ENCODE measurements around the gene SRCAP.

Gene SRCAP

DNA sequence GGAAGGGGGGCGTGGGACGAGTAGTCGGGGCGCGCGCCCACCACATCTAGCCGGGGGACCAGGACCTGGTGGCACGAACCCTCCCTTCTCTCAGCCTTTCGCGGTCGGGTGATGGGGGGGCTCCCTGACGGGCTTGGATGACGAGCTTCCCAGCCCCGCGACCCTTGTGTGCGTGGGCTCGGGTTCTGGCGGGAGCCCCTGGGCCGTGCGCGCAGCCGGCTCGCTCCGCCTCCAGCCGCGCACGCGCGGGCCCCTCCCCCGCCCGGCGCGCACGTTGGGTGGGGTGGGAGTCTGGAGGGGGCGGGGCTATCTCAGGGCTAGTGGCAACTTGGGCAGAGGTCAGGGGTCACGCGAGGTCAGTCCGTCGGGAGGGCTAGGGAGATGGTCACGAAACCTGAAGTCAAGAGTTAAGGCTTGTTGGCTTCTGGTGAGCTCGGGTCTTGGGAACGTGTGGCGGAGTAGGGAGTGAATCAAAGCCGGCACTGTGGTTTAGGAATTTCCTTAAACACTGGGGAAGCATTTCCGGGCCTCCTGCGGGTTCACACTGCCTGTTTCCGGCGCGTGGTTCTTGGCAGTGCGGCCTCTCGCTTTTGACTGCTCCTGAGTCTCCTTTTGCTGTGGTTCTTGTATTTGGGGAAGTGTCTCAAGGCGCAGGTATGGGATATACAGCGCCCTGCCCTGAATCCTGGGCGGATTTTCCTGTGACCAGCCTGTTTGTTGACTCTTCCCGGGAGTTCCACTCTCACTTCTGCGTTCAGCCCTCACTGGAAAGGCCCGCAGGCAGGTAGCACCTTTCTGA lies at the start of gene SRCAP:
Gene SRCAP, plus strand, starts transcription at position 356 of the 799 bp plus-strand sequence. CDS start 1,654 bp downstream, outside the sequence.
- DNase-seq = peak; percentile 57

DNA sequence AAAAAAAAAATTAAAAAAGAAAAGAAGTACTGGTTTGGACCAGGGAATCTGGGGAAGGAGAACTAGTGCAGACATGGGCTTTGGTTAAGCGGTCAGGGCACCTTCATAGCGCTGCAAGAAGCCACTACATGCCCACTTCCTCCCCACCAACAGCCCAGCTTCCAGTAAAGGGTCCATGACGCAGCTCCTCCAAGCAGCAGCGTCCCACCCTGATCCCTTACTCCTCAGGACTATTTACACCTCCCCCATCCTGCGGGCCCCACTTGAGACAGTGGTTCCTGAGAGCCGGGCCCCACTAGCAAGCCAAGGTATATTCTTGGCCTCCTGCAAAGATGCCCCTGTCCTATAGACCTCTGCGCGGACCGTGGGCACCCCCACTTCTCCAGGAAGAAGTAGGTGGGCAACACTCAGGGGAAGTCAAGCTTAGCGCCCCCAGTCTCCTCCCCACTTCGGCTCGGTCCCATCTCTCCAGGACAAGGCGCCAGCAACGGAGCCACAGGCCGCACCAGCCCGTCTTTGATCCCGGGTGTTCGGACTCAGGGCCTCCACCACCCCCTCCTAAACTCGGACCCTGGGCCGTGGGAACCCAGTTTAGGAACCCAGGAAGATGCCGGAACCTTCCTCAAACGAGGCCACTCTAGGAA lies 49.1 kb upstream of the SRCAP start:
- no peak for DNase-seq

- DNase-seq = peak; percentile 99
Measured at GRCh38 chr16:30650369-30651123, 48.4 kb upstream of the SRCAP start, which contains the start of gene PRR14. PRR14 (plus strand) TSS chr16:30650960; CDS start chr16:30651646, 686 bp downstream.

DNA sequence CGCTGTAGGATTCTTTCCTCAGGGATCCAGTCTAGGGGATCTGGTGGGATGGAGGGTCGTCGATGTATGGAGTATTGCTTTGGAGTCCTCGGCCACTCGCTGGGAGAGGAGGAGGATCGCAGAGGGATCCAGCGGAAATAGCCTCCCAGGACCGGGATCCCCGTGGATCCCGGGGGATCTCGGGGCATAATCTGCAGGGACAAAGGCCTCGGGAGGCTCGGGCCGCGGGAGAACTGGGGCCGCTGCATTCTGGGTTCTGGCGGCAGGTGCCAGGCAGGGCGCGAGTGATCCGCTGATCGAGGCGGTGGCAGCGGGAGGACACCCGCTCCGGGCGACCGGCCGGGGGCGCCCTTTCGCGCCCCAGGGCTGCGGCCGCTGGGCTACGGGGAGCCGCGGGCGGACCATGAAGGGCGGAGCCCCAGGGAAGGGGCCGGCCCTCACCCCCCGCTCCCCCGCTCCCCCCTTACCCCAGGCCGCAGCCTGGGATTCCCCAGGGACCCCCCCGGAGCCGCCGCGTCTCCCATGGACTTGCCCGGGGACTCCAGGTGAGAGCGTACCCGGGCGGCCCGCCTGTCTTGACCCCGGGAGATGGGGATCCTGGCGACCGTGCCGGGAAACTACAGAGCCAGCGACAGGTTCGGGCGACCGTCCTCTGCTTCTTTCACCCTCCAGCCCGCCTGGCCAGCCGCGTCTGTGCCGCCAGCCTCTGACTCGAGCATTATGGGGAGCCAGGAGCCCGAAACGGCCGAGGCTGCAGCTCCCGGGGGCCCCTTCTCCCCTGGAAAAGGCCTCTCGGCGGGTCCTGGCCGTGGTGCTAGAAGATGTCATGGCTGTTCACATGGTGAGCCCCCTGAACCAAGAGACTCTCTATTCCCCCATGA lies 47.6 kb upstream of the SRCAP start:
- DNase-seq = peak; percentile 25

- DNase-seq = no peak
Measured at GRCh38 chr16:30652005-30652296, 47.0 kb upstream of the SRCAP start.

- DNase-seq = no peak
Measured at GRCh38 chr16:30652718-30653117, 46.3 kb upstream of the SRCAP start.

DNA sequence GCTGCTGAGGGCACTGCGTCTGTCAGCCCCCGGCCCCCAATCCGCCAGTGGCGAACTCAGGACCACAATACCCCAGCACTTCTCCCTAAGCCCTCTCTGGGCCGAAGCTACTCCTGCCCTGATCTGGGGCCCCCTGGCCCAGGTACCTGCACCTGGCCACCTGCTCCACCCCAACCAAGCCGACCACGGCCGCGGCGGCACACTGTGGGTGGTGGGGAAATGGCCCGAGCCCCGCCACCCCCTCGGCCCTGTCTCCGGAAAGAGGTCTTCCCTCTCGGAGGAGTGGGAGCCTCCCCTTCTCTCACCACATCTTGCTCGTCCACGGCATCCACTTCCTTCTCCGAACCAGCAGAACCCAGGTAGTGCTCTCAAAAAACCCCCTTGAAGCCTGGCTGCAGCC lies 44.1 kb upstream of the SRCAP start:
- no peak for DNase-seq

DNA sequence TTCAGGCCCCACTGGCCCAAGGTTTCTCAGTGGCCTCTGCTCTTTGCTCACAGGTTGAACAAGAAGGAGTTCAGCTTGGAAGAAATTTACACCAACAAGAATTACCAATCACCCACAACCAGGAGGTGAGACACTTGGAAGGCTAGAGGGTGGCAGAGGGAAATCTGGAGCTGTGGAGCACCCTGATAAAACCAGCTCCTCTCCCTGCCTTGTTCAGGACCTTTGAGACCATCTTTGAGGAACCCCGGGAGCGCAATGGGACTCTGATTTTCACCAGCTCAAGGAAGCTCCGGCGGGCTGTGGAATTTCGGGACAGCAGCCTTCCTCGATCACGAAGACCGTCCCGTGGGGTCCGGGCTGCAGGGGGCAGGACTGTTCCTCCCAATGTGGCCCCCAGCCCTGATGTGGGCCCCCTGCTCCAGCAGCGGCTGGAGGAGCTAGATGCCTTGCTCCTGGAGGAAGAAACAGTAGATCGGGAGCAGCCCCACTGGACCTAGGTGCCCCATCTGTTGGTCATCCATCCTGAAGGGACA lies 43.1 kb upstream of the SRCAP start:
- DNase-seq = no peak

- DNase-seq = no peak
Measured at GRCh38 chr16:30656388-30656787, 42.6 kb upstream of the SRCAP start.

DNA sequence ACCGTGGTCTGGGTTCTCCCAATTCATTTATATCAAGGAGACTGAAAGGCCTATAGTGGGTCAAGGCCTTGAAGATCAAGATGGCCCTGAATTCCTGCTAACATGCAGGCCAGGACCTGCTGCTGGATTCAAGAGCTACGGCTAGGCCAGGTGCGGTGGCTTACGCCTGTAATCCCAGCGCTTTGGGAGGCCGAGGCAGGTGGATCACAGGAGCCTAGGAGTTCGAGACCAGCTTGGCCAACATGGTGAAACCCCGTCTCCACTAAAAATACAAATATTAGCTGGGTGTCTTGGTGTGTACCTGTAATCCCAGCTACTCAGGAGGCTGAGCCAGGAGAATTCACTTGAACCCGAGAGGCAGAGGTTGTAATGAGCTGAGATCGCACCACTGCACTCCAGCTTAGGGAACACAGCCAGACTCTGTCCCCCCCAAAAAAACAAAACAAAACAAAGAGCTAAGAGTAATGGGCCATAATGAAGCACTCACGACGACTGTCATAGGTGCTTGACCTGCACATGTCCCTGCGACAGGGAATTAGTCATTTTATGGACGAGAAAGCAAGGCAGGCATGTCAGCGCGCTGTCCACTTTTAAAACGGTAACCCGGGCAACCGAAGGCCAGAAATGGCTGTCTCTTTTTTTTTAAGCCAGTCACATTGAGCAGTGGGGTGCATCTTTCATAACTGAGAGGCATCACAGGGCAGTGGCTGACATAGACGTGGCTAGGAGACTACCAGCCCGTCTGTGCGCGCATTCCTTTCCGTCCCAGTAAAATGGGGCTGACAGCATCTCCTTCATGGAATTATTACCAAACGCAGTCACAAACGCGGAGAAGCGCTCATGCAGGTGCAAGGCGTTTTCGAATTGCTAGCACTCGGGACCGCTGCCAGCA lies 41.8 kb upstream of the SRCAP start:
- DNase-seq = peak; percentile 83

DNA sequence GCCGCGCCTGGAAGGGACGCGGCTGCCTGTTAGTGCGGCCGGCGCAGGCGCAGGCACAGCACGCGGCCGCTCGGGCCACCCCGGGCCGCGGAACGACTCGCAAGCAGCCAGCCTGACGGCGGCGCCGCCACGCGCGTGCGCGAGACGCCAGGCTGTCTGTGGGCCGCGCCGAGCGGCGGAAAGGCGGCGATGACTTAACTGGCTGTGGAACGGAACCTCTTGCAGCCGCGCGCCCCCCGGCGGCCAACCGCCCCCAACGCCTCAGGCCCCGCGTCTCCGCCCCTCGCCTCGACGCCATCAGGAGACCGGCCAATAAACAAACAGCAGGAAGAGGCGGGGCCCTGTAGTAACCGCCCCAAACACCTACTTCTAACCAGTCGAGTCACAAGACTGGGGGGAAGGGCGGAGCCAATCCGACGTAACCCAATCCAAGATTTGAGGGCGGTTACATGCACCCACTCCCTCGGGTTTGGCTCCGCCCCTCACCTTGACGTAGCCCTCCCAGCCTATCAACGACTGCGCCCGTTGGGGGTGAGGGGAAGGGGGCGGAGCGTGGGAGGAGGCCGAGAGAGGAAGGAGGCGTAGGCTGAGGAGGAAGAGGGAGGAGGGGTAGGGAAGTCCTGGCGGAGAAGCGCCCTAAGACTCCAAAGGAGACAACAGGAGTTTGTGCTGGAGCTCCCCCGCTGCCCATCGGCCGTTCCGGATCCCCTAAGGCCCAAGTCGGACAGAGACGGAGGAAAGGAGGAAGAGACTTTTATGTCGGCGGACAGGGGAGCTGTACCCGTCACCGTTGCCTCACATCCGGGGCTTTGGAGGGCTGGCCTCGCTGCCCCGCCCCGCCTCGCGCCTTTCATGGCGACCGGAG lies 40.9 kb upstream of the SRCAP start, which contains the start of gene FBRS:
Gene FBRS, plus strand, starts transcription at position 566 of the 865 bp plus-strand sequence. CDS start 1,088 bp downstream, outside the sequence.
- peak; percentile 98 for DNase-seq

- peak; percentile 97 for DNase-seq
Measured at GRCh38 chr16:30658731-30659506, 40.1 kb upstream of the SRCAP start.

DNA sequence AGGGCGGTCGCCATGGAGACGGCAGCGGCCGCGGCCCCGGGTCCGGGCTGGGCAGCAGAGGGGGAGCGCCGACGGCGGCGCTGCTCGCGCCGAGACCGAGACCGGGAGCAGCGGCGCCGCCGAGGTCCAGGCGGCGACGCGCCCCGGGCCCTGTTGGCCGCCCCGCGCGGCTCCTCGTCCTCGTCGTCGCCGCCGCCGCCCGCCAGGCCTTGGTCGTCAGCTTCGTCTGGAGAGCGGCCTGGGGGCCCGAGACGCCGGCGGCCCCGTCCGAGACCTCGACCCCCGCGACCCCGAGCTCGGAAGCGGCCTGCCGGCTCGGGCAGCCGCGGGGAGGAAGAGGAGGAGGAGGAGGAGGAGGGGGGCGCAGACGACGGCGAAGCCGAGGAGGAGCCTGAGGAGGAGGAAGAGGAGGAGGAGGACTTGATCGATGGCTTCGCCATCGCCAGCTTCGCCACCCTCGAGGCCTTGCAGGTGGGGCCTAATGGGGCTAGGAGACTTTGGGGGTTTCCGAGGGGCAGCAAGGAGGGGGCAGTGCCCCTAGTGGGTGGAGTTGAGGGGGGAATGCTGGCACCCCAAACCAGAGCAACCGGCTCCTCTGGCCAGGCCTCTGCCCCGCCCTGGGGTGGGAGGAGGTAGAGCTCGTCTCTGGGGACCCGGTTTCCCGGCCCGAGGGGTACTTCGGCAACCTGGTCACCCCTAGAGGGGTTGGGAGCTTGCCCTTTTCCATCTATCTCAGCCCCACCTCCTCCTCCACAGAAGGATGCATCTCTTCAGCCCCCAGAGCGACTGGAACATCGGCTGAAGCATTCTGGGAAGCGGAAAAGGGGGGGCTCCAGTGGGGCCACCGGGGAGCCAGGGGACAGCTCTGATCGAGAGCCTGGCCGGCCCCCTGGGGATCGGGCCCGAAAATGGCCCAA lies 39.2 kb upstream of the SRCAP start:
- no peak for DNase-seq

DNA sequence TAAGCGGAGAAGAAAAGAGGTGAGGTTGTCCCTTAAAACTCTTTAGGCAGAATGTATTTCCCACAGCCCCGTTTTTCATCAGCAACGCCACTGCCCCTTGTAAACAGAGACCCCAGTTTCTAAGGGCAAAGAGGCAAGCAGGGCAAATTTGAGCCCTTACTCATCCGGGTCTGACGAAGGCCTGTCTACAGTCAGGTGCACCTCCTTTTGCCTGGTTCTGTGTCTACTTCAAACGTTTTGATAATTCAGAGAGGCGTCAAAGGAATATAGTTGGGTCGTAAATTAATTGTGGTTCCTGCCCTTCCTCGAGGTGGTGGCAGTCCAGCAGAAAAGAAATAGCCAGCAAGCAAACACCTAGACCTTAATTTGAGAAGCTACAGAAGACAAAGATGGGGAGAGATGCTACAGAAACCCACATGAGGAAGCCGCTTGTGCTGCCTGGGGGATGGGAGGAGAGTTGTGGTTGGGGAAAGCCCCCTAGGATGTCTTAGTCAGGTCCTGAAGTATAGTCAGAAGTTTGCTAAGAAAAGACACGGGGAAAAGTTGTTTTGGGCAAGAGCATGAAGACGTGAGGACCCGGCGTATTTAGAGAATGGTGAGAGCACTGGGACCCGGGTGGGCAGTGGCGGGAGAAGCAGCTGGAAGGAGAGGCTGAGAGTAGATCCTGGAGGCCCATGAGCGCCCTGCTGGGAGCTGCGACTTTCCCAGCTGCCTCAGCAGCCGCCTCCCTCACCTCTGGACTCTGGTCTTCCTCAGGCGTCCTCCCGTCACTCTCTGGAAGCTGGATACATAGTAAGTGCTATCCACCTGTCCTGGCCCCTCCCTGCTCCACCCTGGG lies 38.3 kb upstream of the SRCAP start:
- DNase-seq = no peak

DNA sequence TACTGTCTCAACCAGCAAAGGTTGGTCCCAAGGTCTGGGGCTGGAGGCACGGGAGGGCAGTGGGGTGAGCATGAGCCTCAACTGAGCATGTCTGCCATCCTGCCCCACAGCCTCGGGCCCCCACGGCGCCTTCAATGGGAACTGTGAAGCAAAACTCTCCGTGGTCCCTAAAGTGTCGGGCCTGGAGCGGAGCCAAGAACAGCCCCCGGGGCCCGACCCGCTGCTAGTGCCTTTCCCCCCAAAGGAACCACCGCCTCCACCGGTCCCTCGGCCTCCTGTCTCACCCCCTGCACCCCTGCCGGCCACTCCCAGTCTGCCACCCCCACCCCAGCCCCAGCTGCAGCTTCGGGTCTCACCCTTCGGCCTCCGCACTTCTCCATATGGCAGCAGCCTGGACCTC lies 36.5 kb upstream of the SRCAP start:
- no peak for DNase-seq

- DNase-seq = no peak
Measured at GRCh38 chr16:30663038-30663437, 35.9 kb upstream of the SRCAP start.

DNA sequence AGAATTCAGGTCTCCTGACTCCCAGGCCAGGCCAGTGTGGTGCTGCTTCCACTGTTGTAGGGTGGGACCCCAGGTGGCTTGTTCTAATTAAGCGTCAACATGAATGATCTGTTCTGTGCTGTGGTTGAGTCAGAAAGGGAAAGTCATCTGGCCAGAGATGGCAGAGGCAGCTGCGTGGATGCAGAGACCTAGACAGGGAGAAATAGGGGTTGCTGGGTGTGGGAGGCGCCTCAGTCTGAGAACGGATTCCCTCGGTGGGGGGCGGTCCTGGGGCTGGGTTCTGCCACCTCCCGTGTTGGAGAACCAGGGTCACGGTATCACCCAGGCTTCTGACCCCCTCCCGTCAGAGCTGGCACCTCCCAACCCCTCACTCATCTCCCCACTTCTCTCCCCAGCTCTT lies 35.2 kb upstream of the SRCAP start:
- DNase-seq = no peak

All from DMS79 treated with DMSO at 0.1 percent for 48 hours (cell line).